Small intestine (tissue), 7 donors: ENCODE measurements around the gene NDEL1. TPM values are rescaled to one million over a fixed set of nuclear protein-coding genes. Genes with fewer than 3 reads are reported as not detected.

ENCODE experiments used
- DNase-seq, 2 donors: peaks; one replicate each; pipeline versions ENCODE4 v3.0.0 to v3.0.0-alpha.2; 2013
- FAIRE-seq: peaks from 2 replicates; lab custom pipeline; 2012; peaks lifted over from hg19 to GRCh38; lab: Jason Lieb, UNC
- H3K27ac ChIP-seq, 3 donors: one replicate each; pipeline ENCODE4 v1.5.1; 2013; ENCODE audit warnings: low read length in 2 of 3, mild to moderate bottlenecking in 2 of 3, control low read depth in 1 of 3, inconsistent platforms in 1 of 3, low read depth in 1 of 3, moderate library complexity in 1 of 3
- H3K27me3 ChIP-seq, 3 donors: one replicate each; pipeline ENCODE4 v1.6.1; 2013; ENCODE audit warnings: low read length in 3 of 3, inconsistent platforms in 1 of 3; ENCODE audit not compliant: control insufficient read depth in 3 of 3, insufficient read depth in 3 of 3
- H3K36me3 ChIP-seq, 3 donors: one replicate each; pipeline ENCODE4 v1.6.1; 2013; ENCODE audit warnings: low read length in 3 of 3, inconsistent platforms in 1 of 3, low read depth in 1 of 3, mild to moderate bottlenecking in 1 of 3, moderate library complexity in 1 of 3; ENCODE audit not compliant: control insufficient read depth in 3 of 3, insufficient read depth in 2 of 3
- H3K4me1 ChIP-seq, 3 donors: one replicate each; pipeline ENCODE4 v1.6.1; 2013; ENCODE audit warnings: low read length in 2 of 3, inconsistent platforms in 1 of 3, low read depth in 1 of 3, mild to moderate bottlenecking in 1 of 3, moderate library complexity in 1 of 3; ENCODE audit not compliant: control insufficient read depth in 3 of 3, insufficient read depth in 2 of 3
- H3K4me3 ChIP-seq, 3 donors: one replicate each; pipeline ENCODE4 v1.5.1; 2013; ENCODE audit warnings: low read length in 3 of 3, control low read depth in 1 of 3, inconsistent platforms in 1 of 3, low read depth in 1 of 3, mild to moderate bottlenecking in 1 of 3, moderate library complexity in 1 of 3
- H3K9me3 ChIP-seq, 2 donors: one replicate each; pipeline ENCODE4 v1.6.1; 2013; ENCODE audit warnings: low read depth in 1 of 2, low read length in 1 of 2; ENCODE audit not compliant: control insufficient read depth in 2 of 2, insufficient read depth in 1 of 2
- WGBS, 3 donors: extraction: QIAGEN DNeasy Blood & Tissue Kit; methylation state at CpG; one replicate each; pipeline ENCODE4 v1.1.7; 2013; 5-methylcytosine and 5-hydroxymethylcytosine counted together
- polyA plus RNA-seq, 4 donors: library from polyadenylated mRNA; stranded (reverse) in 3 of 4; unstranded in 1 of 4; fragments of 200-250 nt in 3 of 4; fragments of 120-200 nt in 1 of 4; gene quantifications; one replicate each; pipeline versions ENCODE4 v1.2.1 to v1.2.3, GENCODE V29; 2013
- donor health status: healthy with polysubstance abuse.
- donor health status: control.
- donor health status: control.
- donor health status: Bipolar disorder and iron deficiency.
- donor health status: healthy.

The NDEL1 gene
- polyA plus RNA-seq, 4 donors: 24.7 to 33.0 (median 29.9) TPM

DNA sequence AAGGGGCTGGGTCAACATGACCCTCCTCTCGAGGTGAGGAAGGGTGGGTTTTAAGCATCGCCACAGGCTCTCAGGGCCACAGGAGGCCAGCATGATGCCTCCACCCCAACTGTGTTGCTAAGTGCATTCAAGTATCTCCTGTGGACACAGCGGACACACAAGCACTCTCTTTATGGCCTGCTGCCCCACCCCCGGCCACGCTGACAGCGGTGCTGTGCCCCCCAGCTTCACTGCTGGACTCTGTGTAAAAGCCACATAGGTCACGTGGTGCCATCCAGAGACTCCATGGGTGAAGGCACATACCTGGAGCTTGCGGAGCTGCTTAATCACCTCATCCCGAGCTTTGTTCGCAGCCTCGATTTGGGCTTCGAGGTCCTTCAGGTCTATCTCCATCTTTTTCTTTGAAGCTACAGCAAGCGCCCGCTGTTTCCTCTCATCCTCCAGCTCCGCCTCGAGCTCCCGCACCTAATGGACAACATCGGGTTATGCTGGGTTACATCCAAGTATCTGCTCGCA lies 51.5 kb downstream of the NDEL1 start:
- H3K4me3 ChIP-seq: no peak overlapping the region
- no peaks in the 10 kb centered on the region for H3K27me3 ChIP-seq
- no peak overlapping the region for H3K27ac ChIP-seq
- DNase-seq (no peak), FAIRE-seq (no peak)
- peaks cover 0 to 59% (median 5%) of the 10 kb centered on the region in 3 donors for H3K36me3 ChIP-seq
- 86 to 93% (median 90%) methylated on average over 19 of the region's 19 CpGs for WGBS, 3 donors
- H3K4me1 ChIP-seq: no peaks in the 10 kb centered on the region
- H3K9me3 ChIP-seq: peaks cover 0 to 3% of the 10 kb centered on the region in 2 donors

DNA sequence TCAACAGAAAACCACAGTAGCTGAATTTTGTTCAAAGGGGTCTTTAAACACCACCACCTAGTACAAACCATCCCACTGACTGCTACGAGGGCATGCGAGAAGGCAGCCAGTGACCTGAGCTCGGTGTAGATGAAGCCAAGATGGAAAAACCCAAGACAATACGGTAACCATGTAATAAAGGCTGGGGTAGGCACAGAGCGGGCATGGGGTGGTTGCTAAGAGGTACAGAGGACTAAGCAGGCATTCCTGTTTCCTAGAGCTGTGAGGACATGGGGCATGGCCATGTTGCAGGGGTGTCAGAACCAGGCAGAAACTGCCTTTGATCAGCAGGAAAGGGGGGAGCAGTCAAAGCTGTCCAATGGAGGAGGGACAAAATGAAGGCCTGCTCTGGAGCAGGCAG lies 52.1 kb downstream of the NDEL1 start:
- Histone ChIP-seq H3K4me1 (no peaks in the 10 kb centered on the region), H3K4me3 (no peak overlapping the region), H3K27ac (no peak overlapping the region), H3K27me3 (no peaks in the 10 kb centered on the region), H3K36me3 (peaks cover 0 to 59% (median 4%) of the 10 kb centered on the region in 3 donors), H3K9me3 (peaks cover 0 to 3% of the 10 kb centered on the region in 2 donors)
- DNase-seq (no peak), FAIRE-seq (no peak)
- WGBS, 3 donors: 95 to 96% (median 95%) methylated on average over 5 of the region's 5 CpGs

DNA sequence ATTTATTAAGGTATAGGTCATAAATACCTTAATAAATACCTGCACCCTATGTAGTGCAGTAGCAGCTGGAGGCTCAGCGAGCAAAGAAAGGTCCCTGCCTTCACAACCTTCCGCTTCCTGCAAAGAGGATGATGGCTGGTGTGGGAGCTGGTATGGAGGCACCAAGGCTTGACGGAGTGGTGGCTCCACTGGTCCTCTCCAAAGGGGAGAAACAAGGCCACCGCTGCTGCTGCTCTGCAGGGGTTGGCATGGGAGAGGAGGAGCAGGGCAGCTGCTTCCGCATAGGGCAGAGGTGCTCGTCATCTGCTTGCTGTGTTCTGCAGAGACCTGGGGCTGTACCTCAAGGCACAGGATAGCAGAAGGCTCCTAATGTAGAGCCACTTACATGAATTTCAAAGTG lies 52.8 kb downstream of the NDEL1 start:
- Histone ChIP-seq H3K36me3 (peaks cover 0 to 62% (median 4%) of the 10 kb centered on the region in 3 donors), H3K4me3 (no peak overlapping the region), H3K27me3 (no peaks in the 10 kb centered on the region), H3K27ac (no peak overlapping the region), H3K4me1 (no peaks in the 10 kb centered on the region), H3K9me3 (peaks cover 0 to 3% of the 10 kb centered on the region in 2 donors)
- FAIRE-seq (no peak), DNase-seq (no peak)
- 91 to 97% (median 93%) methylated on average over 6 of the region's 6 CpGs for WGBS, 3 donors

DNA sequence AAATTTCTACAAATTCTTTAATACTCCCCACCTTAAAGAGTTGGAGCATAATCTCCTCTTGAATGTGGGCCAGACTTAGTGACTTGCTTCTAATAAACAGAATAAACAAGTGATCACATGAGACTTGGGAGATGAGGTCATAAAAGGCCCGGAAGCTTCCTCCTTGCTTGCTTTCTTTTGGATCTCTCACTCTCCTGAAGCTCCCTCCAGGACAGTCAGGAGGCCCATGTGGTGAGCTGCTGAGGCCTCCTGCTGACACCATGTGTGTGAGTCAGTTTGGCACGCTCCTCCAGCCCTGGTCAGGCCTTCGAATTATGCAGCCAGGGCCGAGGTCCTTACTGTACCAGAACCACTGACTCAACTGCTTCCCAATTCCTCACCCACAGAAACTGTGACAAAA lies 53.2 kb downstream of the NDEL1 start:
- H3K4me1 ChIP-seq: no peaks in the 10 kb centered on the region
- peaks cover 0 to 3% of the 10 kb centered on the region in 2 donors for H3K9me3 ChIP-seq
- no peak overlapping the region for H3K4me3 ChIP-seq
- DNase-seq: no peak
- WGBS, 3 donors: 77 to 90% (median 90%) methylated on average over 4 of the region's 4 CpGs
- peaks cover 0 to 66% (median 4%) of the 10 kb centered on the region in 3 donors for H3K36me3 ChIP-seq
- H3K27ac ChIP-seq: no peak overlapping the region
- FAIRE-seq: no peak
- H3K27me3 ChIP-seq: no peaks in the 10 kb centered on the region

DNA sequence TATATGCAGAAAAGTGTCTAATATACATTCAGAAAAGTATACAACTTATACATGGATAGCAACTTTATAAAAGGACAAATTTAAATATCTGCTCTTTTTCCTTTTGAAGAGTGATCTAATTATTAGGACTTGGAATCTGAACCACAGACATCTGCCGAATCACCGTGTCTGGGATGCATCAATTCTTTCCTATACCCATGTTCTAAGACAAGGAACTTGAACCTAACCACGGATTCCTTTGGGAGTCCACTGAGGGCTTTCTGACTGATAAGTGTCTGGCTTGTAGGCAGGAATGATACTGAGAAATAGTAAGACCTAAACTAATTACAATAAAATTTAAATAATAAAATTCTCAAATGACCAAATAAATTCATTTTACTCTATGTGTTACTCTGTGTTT lies 54.2 kb downstream of the NDEL1 start:
- FAIRE-seq: no peak
- H3K9me3 ChIP-seq: peaks cover 0 to 3% of the 10 kb centered on the region in 2 donors
- no peak overlapping the region for H3K27ac ChIP-seq
- H3K4me3 ChIP-seq: no peak overlapping the region
- no peaks in the 10 kb centered on the region for H3K4me1 ChIP-seq
- WGBS, 3 donors: 87 to 92% (median 88%) methylated on average over 3 of the region's 3 CpGs
- H3K27me3 ChIP-seq: no peaks in the 10 kb centered on the region
- no peak for DNase-seq
- H3K36me3 ChIP-seq: peaks cover 0 to 74% (median 4%) of the 10 kb centered on the region in 3 donors

DNA sequence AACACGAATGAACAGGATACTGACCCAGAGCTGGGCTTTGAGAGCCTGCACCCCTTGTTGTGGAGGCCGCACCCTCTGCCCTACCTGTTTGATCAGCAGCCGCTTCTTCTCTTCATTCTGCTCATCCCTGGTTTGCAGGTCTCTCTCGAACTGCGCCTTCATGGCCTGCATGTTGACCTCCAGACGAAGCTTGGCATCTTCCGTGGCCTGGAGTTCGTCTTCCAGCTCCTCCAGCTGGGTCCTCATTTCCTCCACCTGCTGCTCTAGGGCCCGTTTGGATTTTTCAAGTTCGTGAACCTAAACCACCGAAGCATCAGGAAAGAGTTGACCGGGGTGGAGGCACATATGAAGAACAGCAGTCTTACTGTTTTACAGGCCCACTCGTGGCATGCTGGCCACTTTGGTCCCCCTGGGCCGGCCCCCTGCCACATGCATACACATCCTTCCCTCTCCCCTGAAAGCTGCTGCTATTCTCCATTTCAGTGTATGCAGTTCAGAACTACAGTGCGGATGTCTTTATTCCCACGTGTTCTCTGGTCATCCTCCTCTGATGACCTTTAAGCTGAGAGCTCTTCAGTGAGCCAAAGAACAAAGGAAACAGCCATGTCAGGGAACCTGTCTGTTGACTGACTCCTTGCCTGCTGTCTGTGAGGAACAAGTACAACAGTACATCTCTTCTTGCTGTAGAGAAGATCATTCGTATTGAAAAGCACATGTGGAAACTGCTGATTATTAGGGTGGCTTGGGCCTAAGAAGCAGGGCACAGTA lies 54.8 kb downstream of the NDEL1 start:
- H3K27me3 ChIP-seq: no peaks in the 10 kb centered on the region
- DNase-seq (no peak), FAIRE-seq (no peak)
- no peak overlapping the region for H3K4me3 ChIP-seq
- H3K36me3 ChIP-seq: peaks cover 0 to 76% (median 4%) of the 10 kb centered on the region in 3 donors
- no peak overlapping the region for H3K27ac ChIP-seq
- no peaks in the 10 kb centered on the region for H3K4me1 ChIP-seq
- 86 to 93% (median 89%) methylated on average over 17 of the region's 17 CpGs for WGBS, 3 donors
- peaks cover 0 to 3% of the 10 kb centered on the region in 2 donors for H3K9me3 ChIP-seq

DNA sequence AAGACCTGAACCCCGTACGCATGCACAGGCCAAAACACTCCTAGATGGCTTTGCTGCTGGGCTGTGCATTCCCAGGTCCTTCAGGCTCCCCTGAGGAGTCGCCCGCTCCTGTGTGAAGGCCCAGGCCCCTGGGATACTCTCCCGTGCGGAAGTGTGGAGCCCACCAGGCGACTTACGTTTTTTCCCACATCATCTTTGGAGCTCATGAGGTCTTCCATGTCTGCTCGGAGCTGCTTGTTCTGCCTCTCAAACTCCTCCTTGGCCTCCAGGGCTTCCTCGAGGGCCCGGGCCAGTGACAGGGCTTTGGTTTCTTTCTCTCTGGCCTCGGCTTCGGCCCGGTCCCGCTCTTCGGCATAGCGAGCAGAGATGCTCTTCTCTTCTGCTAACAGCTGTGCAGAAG lies 56.4 kb downstream of the NDEL1 start:
- Histone ChIP-seq H3K27ac (no peak overlapping the region), H3K36me3 (peaks cover 0 to 86% (median 4%) of the 10 kb centered on the region in 3 donors), H3K4me3 (no peak overlapping the region), H3K27me3 (no peaks in the 10 kb centered on the region), H3K4me1 (no peaks in the 10 kb centered on the region), H3K9me3 (peaks cover 0 to 3% of the 10 kb centered on the region in 2 donors)
- 96 to 98% (median 97%) methylated on average over 17 of the region's 17 CpGs for WGBS, 3 donors
- DNase-seq (no peak), FAIRE-seq (no peak)

DNA sequence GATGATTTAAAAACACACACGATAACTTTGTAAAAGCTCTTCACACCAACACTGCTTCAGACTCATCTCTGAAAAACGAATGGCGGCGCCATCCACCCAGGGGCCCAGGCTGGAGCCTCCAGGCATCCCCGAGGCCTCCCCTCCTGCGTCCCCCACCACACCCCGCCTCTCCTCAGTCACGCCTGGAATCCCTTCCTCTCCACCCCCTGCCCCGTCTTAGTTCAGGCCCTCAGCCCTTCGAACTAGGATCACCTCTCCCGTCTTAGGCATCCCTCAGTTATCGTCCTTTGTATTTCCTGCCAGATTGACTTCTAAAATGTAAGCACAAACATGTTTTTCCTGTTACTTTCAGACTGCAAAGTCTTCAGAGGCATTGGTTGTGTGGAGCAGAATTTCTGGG lies 58.3 kb downstream of the NDEL1 start:
- Histone ChIP-seq H3K9me3 (peaks cover 0 to under 1% of the 10 kb centered on the region in 2 donors), H3K36me3 (peaks cover 0 to 75% (median 4%) of the 10 kb centered on the region in 3 donors), H3K27me3 (no peaks in the 10 kb centered on the region), H3K27ac (no peak overlapping the region), H3K4me3 (no peak overlapping the region), H3K4me1 (no peaks in the 10 kb centered on the region)
- 80 to 91% (median 88%) methylated on average over 12 of the region's 12 CpGs for WGBS, 3 donors
- no peak for DNase-seq
- no peak for FAIRE-seq
